NCI-H1092 (cell line): ENCODE measurements around the gene IL4R.

Experiments used
- DNase-seq: peaks from one replicate; lab custom pipeline; 2025; lab: John Stamatoyannopoulos, UW

IL4R gene

DNA sequence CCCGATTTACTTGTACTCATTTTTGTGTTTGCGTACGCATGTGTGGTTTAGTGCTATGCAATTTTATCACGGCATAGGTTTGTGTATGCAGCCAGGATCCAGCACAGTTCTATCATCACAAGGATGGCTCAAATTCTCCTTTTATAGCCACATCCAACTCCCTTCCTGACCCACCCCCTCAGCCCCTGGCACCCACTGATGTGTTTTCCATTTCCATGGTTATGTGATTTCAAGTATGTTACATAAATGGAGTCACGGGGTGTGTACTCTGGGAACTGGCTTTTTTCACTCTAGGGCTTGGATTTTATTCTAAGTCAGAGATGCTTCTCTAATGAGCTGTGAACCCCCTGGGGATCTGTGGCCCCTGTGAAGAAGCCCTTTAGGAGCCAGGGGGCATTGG is 16.8 kb downstream of the IL4R start:
- DNase-seq: no peak

DNA sequence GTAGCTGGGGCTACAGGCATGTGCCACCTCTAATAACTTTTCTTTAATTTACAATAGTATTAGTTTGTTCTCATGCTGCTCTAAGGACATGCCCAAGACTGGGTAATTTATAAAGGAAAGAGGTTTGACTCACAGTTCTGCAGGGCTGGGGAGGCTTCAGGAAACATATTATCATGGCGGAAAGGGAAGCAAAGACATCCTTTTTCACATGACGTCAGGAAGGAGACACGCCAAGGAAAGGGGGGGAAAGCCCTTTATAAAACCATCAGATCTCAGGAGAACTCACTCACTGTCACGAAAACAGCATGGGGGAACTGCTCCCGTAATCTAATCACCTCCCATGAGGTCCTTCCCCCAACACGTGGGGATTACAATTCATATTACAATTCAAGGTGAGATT is 18.3 kb downstream of the IL4R start:
- no peak for DNase-seq

DNA sequence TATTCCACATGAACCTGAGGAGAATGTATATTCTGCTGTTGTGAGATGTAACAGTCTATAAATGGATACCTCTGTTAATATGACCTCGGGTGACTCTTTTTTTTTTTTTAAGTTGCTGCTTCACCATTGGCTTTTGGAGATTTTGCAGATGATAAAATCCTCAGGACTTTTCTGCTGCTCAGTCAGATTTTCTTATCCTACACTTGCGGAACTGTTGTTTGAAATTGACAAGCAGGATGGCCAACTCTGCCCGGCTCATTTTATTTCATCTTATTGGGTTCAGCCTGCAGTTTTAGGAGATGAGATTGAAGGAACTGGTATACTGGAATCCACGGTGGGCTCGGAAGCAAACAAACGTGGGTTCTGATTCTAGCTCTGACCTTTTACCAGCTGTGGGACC is 19.3 kb downstream of the IL4R start:
- DNase-seq: no peak

DNA sequence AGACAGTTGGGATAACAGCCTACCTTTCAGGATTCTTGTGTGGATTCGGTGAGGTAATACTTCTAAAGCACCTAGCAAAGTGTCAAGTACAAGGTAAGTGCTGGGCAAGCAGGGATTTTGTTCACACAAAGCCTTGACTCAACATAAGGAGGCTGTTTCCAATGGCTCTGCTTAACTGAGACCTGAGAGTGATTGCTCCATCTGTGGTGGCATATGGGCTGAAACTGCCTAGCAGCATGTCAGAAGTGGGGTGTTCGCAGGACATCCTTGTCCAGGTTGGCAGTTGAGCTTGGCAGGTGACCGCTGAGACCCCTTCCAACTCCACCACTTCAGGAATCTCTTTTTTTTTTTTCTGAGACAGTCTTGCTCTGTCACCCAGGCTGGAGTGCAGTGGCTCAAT is 19.8 kb downstream of the IL4R start:
- DNase-seq: no peak

DNA sequence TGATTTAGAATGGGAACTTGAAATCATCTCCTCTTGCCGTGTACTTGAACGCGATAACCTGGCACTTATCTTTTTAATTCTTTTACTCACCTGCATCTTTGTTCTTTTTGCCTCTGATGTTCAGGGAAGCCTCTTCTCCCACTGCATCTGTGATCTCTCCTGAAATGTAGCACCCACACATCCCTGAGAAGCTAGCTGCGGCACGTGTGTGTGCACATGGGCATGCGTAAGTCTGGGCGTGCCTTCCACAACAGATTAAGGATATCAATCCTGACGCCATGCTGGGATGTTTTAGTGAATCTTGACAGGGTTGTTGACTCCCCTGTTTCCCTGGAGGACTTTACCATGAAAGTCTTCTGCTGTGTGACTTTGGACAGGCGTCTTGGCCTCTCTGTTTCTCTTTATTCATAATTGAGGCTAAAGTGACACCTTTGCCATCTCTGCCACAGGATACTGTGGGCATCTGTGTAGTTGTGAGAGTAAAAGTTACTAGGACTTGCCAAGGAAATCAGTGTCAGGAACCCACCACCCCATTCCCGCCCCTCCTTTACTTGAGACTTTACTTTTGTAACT is 20.5 kb downstream of the IL4R start:
- no peak for DNase-seq

DNA sequence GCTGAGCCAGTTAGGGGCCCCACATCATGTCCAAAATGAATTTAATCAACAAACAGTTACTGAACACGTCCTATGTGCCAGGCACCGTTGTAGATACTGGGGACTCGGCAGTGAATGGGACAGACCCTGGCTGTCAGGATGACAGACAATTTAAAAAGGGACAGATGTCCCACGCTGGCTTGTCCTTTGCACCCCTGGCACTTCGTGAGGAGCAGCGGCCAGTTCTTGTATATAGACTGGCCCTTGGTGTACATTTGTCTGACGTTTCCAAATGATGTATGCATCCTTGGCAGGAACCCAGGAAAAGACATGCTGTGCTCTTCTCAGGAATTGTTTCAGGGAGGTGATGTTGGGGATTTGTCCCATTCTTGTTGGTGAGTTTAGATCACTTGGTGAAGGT is 21.1 kb downstream of the IL4R start:
- DNase-seq: no peak

DNA sequence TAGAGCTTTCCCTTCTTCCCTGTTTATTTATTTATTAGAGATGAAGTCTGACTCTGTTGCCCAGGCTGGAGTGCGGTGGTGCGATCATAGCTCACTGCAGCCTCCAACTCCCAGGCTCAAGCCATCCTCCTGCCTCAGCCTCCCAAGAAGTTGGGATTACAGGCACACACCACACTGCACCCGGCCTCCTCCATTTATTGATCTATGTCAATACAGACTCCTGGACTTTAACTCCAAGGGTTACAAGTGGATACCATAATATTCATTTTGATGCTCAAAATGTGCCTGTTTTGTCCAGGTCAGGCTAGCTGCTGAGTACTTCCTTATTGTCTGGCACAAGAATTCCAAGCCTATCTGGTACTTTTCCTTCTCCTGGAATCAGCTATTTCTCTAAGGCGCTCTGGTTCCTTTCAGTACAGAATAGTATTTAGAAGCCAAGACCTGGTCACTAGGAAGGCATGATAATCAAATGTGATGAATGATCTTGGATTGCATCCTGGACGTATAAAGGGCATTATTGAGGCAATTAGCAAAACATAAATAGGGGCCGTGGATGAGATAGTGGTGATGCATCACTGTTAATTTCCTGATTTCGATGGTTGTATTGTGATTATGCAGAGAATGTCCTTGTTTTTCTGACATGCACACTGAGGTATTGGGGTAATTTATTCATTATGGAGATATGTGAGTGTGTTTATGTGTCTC is 21.7 kb downstream of the IL4R start:
- DNase-seq: no peak

DNA sequence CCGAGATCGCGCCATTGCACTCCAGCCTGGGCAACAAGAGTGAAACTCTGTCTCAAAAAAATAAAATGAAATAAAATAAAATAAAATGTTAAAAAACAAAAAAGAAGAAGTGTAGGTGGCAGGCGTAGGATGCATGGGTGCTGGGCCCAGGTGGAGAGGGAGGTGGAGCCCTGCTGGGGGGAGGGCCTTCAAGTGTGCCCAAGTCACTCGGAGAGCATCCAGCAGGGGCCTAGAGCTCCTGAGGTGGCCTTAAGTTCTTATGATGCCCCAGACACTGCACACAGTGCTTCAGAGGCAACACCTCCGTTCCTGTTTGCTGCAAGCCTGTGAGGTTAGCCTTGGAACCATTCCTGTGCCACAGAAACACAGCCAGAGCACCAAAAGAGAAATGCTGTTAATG is 23.2 kb downstream of the IL4R start:
- DNase-seq: no peak

DNA sequence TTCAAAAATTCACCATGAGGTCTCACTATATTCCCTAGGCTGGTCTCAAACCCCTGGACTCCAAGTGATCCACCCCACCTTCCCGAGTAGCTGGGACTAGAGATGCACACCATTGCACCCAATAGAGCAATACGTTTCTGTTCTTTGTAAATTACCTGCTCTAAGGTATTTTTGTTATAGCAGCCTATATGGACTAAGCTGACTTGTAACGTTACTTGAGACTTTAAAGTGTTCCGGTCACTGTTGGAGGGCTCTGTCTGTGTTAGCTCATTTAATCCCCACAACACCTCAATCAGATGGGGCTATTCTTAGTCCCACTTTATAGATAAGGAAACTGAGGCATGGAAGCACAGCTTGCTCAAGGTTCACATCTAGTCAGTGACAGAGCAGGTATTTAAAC is 25.4 kb downstream of the IL4R start:
- no peak for DNase-seq

DNA sequence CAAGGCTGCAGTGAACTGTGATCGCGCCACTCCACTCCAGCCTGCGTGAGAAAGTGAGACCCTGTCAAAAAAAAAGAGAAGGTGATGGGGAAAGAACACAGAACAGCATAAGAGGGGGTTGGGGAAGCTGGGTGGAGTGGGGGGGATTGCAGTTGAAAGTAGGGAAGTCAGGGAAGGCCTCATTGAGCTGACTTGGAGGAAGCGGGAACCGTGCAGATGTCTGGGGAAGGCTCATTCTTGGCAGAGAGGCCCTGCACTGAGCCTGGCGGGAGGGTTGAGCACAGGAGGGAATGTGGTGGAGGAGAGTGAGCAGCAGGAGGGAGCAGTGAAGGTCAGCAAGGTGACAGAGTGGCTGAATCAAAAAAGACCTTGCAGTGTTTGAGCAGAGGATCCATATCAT is 26.9 kb downstream of the IL4R start:
- no peak for DNase-seq

DNA sequence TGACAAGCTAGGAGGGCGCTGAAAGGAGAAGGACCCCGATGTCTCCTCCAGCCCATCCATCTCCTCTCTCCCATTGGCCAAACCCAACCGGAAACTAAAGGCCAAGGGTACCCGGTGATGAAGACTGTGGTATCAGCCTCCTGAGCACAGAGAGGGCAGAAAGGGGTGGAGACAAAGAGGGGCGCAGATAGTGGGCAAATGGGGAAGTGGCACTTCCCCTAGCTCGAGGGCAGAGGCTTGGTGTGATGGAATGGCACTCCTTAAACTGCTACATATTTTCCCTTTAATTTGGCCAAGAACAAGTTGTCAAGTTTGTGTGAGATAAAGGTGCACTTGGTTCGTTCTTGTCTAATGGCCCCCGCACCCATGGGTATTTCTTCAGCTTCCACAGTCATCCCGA is 27.8 kb downstream of the IL4R start:
- no peak for DNase-seq

DNA sequence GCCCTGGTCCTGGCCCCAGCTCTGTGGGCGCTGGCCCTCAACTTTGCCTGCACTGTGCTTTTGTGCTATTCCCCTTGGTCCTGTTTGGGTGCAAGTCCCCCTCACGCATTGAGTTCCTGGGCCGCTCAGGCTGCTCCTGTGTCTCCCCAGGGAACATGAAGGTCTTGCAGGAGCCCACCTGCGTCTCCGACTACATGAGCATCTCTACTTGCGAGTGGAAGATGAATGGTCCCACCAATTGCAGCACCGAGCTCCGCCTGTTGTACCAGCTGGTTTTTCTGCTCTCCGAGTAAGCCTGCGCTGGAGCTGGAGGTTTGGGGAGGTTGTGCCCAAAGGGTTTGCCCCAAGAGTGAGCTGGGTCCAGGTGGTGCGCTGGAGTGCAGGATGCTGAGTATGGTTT is 28.2 kb downstream of the IL4R start:
- DNase-seq: no peak

DNA sequence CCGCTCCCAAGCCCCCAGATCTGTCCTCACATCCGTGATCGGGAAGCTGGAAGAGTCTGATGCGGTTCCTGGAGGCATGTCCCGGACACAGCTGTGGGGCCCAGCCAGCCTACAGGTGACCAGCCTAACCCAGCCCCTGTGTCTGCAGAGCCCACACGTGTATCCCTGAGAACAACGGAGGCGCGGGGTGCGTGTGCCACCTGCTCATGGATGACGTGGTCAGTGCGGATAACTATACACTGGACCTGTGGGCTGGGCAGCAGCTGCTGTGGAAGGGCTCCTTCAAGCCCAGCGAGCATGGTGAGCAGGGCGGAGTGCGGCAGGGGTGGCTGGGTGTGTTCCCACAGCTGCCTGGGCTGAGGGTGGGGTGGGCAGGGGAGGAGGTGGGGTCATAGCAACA is 30.9 kb downstream of the IL4R start:
- no peak for DNase-seq

DNA sequence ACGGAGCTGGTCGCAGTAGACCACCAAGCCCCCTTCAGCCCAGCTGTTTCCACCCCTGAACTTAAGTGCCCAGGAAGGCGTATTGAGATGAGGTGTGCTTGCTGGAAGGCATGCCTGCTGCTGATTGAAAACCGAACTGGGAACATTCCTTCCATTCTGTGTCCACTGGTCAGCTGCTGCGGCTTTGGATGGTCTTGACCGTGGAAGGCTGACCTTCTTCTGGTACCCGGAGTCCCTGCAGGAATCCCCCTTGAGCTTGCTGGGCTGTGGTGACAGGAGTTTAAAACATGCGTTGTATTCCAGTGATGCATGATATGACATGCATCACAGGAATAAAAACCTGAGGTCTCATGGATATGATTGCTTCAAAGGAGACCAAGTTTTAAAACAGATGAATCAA is 31.4 kb downstream of the IL4R start:
- DNase-seq: no peak

DNA sequence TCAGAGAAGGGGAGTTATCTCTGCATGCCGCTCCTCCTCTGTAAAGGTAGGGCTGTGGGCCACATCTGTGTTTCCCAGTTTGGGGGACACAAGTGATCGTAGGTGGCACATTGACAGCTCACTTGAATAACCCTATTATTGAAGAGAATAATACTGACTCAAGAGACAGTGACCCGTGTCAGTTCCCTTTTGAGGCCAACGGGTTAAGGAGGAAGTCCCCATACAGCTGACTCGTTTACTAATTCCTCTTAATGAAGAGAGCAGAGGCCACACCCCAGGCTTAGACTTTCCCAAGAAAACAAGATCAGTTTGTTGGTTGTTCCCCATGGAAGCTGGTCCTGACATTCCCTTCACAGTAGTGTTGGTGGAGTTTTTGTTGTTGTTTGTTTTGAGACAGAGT is 33.0 kb downstream of the IL4R start:
- DNase-seq: no peak

DNA sequence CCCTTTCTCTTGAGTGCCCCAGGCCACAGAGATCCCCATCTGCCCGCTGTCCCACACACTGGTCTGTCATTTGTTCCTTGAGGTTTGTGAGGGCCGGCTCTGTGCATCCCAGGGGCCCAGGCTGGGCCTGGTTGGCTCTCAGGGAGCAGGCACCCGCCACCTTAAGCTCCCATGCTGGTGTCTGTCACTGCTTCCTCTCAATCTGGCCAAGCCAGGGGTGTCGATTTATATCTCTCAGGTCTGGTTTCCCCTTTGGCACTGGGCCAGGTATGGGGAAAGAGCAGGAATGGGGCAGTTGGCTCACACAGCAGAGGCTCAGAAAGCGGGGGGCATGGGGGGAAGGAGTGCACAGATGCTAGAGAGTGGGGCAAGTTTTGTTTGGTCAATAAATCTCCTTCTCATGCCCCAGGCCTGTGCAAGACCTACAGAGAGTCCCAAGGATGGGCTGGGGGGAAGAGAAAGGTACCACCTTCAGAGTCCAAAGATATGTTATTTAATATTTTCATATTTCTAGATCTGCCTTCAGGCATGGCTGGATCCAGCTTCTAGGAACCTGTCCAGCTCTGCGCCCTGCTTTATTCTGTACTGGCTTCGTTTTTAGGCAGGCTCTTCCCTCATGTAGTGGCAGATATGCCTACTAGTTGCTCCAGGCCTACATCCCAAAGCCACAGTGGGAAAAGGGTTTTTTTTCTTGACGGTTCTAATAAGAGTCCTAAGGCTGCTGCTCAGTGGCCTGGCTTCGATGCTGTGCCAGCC is 34.3 kb downstream of the IL4R start:
- no peak for DNase-seq

DNA sequence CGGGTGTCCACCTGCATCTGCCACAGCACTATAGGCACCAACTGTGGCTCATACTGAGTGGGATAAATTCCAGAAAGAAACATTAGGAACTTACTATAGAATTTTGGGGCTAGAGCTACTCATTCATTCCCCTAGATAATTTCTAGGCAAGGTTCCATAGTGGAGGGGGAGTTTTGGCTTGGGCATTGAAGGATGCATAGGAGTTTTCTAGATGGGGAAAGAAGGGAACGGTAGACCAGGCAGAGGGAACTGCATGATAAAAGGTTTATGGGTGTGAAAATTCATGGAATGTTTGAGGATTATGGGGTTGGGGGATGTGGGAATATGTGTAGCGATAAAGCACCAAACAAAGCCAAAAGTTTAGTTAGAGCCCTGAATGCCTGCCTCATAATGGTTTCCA is 35.5 kb downstream of the IL4R start:
- no peak for DNase-seq

DNA sequence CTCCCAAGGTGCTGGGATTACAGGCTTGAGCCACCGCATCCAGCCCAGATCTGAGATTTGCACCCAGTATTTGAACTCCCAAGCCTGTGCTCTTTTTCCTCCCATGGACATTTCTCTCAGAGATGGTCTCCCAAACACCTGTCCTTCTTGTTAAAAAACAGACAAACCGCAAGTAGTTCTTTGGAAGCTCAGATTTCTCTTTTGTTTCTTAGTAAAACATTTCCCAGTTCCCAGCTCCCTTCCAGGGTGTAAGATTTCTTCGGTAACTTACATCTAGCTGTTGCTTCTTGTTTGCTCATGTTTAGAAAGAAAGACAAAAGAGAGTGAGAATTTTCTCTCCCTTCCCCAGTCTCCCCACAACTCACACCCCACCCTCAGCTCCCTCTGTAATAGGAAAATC is 36.2 kb downstream of the IL4R start:
- DNase-seq: no peak

DNA sequence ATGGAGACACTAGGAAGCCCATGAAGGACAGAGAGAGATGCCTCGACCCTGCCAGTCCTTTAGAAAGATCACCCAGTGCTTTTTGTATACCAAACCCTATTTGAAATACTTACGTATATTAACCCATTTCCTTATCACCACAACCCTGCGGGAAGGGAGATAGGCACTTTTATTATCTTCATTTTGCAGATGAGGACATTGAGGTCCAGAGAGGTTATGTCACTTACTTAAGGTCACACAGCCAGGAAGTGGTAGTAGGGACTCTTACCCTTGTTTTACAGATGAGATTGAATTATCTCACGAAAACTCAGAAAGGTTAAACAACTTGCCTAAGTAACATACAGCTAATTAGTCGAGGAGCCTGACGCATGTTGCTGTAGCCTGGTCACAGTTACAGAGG is 38.2 kb downstream of the IL4R start:
- no peak for DNase-seq

DNA sequence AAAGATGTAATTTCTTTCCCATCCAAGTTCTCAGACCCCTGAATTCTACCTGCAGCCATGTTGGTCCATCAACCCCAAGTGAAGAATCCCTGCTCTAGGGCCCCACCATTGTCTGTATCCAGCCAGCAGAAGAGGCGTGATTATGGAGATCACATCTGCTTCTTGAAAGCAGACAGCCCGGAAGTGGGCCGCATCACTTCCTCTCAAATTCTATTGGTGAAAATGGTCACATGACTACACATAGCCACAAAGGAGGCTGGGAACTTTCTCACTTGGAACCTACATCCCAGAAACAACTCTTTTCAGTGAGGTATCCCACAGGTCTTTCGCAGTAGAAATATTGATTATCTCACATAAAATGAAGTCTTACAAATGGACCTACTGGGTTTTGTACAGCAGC is 40.1 kb downstream of the IL4R start:
- no peak for DNase-seq

DNA sequence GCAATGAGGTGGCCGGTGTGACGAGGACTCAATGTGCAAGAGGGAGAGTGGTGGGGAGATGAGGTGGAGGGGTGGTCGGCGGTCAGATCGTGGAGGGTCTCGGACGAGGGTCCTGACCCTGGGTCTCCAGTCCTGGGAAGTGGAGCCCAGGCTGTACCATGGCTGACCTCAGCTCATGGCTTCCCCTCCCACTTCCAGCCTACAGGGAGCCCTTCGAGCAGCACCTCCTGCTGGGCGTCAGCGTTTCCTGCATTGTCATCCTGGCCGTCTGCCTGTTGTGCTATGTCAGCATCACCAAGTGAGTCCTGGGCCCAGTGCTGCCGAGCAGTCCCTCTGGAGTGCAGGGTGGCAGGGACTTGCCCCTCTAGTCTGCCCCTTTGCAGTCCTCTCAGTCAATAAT is 41.8 kb downstream of the IL4R start:
- DNase-seq: no peak

DNA sequence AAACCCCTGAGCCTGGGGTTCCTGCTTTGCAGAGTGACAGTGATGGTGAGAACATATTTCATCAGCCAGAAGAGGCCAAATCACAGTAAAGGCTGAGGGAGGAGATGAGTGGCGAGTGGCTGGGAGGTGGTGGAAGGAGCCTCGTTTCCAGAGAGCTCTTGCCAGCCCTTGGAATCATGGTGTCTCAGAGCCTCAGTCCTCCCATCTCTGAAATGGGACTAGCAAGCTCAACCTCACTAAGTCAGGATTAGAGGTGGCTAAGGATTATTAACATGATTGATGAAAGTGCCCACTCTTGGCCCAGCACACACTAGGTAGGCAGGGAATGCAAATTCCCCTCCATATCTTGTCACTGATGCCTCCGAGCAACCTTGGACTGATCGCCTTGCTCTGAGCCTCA is 43.0 kb downstream of the IL4R start:
- no peak for DNase-seq

DNA sequence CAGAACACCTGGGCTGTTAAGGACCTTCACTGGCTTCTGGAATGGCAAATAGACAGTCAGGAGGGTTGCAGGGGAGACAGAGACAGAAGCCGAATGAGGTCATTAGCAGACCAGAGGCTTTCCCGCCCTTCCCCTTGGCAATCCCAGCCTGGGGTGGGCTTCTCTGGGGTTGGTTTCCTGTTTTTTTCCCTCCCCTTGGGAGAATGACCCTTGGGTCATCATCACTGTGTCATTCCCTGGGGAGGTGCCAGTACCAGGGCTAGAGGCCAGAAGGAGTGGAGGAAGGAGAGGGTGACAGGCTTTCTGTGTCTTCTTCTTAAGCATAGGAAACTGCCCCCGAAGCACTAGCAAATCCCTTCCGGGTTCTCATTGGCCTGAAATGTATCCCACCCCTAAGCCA is 45.3 kb downstream of the IL4R start:
- DNase-seq: no peak

DNA sequence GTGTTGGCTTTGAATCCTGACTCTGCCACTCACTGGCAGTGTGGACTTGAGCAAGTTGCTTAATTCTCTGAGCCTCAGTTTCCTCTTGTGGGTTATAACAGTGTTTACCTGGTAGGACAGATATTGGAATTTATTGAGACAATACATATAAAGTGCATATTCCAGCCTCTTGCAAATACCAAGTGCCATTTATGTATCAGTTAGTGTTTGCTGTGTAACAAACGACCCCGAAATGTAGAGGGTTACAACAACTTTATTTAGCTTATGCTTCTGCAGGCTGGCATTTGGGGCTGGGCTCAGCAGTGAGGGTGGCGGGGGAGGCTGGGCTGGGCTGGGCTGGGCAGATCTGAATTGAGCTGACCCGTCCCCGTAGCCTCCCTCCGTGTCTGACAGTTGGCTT is 45.8 kb downstream of the IL4R start:
- no peak for DNase-seq
